ENCODE measurements around the gene GLT8D2.

- no peak for TF ChIP-seq CTCF (IDR thresholded peaks at IDR 0.05; ENCODE audit: extremely low read depth in 1 of 2, insufficient read depth in 1 of 2, low read depth in 1 of 2, low read length in 2 of 2)
- TF ChIP-seq EZH2 (IDR thresholded peaks at IDR 0.05; ENCODE audit: borderline replicate concordance, low read depth, low read length, severe bottlenecking), result no peak
- TF ChIP-seq MAX (IDR thresholded peaks at IDR 0.05; ENCODE audit: insufficient read depth, insufficient read length), result no peak
Measured at GRCh38 chr12:104049278-104049902, 597 bp downstream of the GLT8D2 start.

All from endothelial cell of umbilical vein (primary cell).